ENCODE data around the gene RNF43.

RNF43 gene

GRCh38 chr17:58381124-58382035, 36.0 kb downstream of the RNF43 start:
- no peak for DNase-seq

- DNase-seq: no peak
Measured at GRCh38 chr17:58380207-58381123, 36.9 kb downstream of the RNF43 start.

DNA sequence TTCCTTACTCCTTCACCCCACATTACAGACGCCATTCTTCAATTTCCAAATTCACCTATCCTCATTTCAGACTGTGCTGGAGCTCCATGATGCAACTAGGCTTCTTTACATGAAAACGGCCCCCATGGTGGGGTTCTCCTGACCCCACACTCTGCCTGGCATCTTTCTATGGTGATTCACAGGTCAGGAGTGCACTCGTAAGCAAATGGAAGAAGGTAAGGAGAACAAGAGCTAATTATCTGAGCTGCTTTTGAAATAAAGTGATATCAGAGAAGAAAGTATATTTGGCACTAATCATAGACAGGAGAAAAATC, 37.9 kb downstream of the RNF43 start:
- DNase-seq: no peak

DNA sequence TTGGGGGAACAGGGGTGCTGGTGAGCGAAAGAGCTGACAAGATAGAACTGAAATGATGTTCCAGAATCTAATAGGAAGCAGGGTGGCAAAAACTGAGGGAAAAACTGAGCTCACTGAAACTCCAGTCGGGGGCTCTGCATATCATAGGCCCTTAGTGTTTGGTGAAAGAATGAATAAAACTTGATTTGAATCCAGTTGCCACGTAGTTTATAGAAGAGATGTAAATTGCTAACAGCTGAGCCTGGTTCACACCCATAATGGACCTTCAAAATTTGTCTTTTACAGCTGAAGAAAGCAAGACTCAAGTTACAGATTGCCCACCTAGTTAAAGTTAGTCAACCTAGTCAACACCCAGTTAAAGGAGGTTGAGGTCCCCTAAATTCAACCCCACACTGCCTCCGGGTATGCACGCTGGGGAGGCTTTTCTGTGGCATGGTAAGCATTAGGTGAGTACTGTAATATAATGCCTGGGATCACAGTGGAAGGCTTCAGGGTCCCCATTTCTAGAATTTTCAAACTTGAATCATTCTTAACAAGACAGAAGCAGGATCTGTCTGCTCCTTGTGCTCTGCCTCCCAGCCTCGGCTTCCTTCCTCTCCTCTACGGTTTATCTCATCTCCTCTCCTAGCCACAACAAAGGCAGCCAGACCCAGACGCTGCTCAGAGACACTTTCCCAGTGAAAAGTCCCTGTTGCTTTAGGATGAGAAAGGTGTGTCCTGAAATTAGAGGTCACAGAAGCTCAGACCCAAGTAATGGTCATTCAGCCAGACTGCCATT, 38.4 kb downstream of the RNF43 start:
- no peak for DNase-seq

GRCh38 chr17:58377661-58378060, 39.7 kb downstream of the RNF43 start:
- no peak for DNase-seq

- DNase-seq: no peak
Measured at GRCh38 chr17:58377093-58377601, 40.2 kb downstream of the RNF43 start.

GRCh38 chr17:58376472-58377000, 40.8 kb downstream of the RNF43 start:
- no peak for DNase-seq

DNA sequence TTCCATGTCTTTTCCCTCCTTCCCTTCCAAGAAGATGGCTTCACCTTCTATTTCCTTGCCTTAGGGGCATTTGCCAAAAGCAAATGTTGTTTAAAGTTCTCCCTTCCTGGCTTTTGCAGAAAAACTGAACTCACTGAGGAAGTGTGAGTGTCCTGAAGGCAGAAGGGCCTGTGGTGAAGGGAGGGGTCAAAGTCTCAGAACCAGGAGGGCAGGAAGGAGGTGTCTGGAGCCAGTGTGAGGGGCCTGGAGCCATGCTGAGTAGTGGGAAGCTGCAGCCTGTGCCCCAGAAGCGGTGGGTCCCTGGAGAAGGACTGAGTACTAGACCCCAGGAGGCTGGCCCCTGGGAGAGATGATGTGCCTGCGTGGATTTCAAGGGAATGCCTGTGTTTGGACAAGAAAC, 41.5 kb downstream of the RNF43 start:
- DNase-seq: no peak

- no peak for DNase-seq
Measured at GRCh38 chr17:58375256-58375655, 42.1 kb downstream of the RNF43 start.

GRCh38 chr17:58373923-58374322, 43.4 kb downstream of the RNF43 start:
- DNase-seq: no peak

GRCh38 chr17:58373003-58373402, 44.3 kb downstream of the RNF43 start:
- no peak for DNase-seq

DNA sequence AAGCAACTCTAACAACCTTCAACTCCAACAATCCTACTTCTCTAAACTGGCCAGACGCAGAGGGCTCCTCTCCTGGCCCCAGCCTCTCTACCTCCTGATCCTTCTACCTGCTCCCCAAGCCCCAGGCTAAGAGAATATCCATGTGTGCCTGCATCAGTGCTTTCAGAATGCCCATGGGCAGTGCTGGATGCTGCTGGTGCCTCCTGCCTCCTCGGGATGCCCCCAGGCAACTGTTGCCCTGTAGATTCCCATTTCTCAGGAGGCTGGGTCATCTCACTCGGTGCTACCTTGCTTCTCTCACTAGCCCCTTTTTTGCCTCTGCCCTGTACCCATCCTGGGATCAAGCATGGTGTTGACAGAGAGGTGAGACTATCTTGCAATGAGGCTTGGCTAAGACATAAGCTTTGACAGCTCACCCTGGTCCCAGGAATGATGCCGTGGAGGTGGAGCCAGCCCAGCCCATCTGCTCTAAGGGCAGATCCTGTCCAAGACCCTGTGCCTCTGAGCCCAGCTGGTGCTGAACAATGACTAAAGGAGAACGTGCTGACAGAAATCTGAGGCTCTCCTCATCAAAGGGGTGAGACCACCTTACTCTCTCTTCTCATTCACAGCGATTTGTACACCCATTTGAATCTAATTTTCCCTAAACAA, 45.9 kb downstream of the RNF43 start:
- no peak for DNase-seq

GRCh38 chr17:58370716-58371115, 46.6 kb downstream of the RNF43 start:
- no peak for DNase-seq

DNA sequence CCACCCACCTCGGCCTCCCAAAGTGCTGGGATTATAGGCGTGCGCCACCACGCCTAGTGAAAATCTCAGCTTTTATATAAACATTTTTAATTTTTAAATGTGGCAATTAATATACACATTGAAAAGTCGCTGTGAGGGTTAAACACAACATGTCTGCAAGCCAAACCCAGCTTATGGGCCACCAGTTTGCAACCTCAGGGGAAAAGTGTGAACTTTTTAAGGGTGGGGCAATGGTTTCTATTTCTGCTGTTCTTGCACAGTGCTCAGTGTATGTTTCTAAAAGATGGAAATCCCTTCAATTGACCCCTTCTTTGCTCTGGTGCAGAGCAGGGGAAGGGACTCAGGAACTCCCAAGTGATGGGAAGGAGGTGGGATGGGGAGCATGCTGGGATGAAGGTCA, 47.0 kb downstream of the RNF43 start:
- no peak for DNase-seq

DNA sequence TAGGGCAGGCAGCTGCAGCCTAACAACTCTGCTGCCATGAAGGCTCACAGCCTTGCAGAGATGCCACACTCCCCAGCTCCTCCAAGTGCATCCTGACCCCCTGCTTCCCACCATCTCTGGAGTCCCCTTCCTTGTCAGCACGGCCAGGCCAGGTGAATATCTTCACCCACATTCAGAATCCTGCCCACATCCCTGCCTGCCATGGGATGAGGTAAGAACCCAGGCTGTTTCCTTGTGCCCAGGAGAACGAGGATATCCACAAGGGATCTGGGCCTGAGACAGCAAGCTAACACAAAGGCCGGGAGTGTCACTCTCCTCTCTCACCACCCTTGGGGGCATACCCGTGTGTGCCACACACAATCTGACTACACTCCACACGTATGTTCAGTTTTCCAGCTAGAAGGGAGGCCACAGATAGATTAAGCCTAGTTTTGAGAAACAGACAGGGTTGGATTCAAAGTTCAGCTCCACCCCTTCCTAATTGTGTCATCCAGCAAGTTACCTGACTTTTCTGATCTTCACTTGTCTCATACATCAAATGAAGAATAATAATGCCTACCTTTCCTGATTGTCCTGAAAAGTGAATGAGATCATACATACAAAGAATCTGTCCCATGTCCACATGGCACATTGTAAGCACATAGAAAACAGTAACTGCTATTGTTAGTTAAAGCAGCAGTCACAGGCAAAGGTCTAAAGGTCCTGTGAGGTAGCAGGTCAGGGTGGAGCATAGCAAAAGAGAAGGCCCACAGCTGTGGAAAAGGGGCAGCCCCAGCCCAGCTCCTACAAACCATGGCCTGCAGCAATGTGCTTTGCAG, 47.9 kb downstream of the RNF43 start:
- DNase-seq: no peak

- no peak for DNase-seq
Measured at GRCh38 chr17:58368860-58369213, 48.5 kb downstream of the RNF43 start.
